Fibroblast of lung (primary cell): Measurements from ENCODE around the gene STK16.

Experiments
- EZH2 ChIP-seq: IDR thresholded peaks from 2 replicates; pipeline ENCODE4 v1.5.1; 2012; ENCODE audit warnings: low read length, control low read depth, mild to moderate bottlenecking; ENCODE audit errors: missing control alignments
- TF ChIP-seq, protein P1 (sequence below), 2 donors: IDR thresholded peaks in 1 of 2; conservative IDR thresholded peaks in 1 of 2; 1 replicate in 1 of 2; 2 replicates in 1 of 2; pipeline ENCODE4 v1.5.1; 2011 to 2012; ENCODE audit warnings: low read length in 2 of 2, control low read depth in 1 of 2, inconsistent platforms in 1 of 2, low read depth in 1 of 2, mild to moderate bottlenecking in 1 of 2

DNA sequence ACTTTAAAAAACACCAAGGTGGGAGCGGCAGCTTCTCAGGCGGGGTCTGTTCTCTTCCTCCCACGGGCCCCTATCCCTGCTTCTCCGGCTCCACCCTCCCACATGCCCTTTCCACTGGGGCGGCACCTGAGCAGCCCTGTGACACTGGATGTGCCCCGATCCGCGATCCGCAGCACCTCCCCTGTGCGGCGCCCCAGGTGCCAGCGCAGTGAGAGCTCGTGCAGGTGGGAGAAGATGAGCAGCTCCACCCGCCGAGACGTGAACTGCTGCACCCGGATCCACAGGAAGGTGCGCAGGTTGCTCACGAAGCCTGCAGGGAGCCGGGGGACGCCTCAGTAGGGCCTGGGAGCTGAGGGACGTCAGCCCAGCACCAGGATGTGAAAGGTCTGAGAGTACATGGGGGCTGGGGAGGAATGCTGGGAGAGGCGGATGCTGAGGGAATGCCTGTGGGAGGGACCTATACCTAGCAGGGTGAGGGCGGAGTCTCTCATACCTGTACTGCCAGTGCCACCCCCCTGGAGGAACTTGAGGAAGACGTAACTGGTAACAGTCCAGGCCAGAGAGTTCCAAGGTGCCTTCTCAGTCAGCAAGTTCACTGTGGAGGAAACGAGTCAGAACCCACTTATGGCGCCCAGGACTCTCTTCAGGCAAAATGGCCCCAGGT is 29.3 kb upstream of the STK16 start:
- TF ChIP-seq, protein P1, sequence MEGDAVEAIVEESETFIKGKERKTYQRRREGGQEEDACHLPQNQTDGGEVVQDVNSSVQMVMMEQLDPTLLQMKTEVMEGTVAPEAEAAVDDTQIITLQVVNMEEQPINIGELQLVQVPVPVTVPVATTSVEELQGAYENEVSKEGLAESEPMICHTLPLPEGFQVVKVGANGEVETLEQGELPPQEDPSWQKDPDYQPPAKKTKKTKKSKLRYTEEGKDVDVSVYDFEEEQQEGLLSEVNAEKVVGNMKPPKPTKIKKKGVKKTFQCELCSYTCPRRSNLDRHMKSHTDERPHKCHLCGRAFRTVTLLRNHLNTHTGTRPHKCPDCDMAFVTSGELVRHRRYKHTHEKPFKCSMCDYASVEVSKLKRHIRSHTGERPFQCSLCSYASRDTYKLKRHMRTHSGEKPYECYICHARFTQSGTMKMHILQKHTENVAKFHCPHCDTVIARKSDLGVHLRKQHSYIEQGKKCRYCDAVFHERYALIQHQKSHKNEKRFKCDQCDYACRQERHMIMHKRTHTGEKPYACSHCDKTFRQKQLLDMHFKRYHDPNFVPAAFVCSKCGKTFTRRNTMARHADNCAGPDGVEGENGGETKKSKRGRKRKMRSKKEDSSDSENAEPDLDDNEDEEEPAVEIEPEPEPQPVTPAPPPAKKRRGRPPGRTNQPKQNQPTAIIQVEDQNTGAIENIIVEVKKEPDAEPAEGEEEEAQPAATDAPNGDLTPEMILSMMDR (conservative IDR thresholded peaks at IDR 0.05 in 1 of 2, IDR thresholded peaks at IDR 0.05 in 1 of 2; ENCODE audit: low read depth in 1 of 2, low read length in 2 of 2): no peak
- TF ChIP-seq EZH2: no peak
